ENCODE data around the gene CRYBG1. TPM values are rescaled to one million over a fixed set of nuclear protein-coding genes. Genes with fewer than 3 reads are reported as not detected.

Gene CRYBG1
- total and polyA plus RNA-seq, 2 donors (not counting 1 experiment from before 2014, with no cell fraction given): 9.6 to 47.0 TPM

- Mint-ChIP-seq H3K27me3 (peaks cover 15% of the 10 kb centered on the region), H3K4me1 (peaks cover 3% of the 10 kb centered on the region), H3K9me3 (ENCODE audit: insufficient read depth) (no peaks in the 10 kb centered on the region), H3K27ac (no peak overlapping the region), H3K4me3 (no peak overlapping the region)
- Histone ChIP-seq H2AFZ (ENCODE audit: insufficient read depth, low read depth, low read length, poor library complexity, severe bottlenecking) (no peak overlapping the region), H3K27ac (ENCODE audit: low read length in 2 of 2) (no peak overlapping the region), H3K79me2 (ENCODE audit: control insufficient read depth, insufficient read depth, low read length) (no peaks in the 10 kb centered on the region), H4K20me1 (ENCODE audit: control insufficient read depth, insufficient read depth, low read length, poor library complexity, severe bottlenecking) (no peaks in the 10 kb centered on the region), H3K27me3 (replicated peaks in 1 of 4; ENCODE audit: control extremely low read depth in 1 of 4, control insufficient read depth in 3 of 4, insufficient read depth in 4 of 4, low read length in 3 of 4) (peaks cover 0 to 3% (median 0%) of the 10 kb centered on the region in 4 experiments), H3K36me3 (replicated peaks in 1 of 2; ENCODE audit: control extremely low read depth in 1 of 2, control insufficient read depth in 1 of 2, extremely low read depth in 1 of 2, insufficient read depth in 2 of 2, low read length in 1 of 2) (no peaks in the 10 kb centered on the region), H3K4me2 (replicated peaks; ENCODE audit: low read depth, low read length, poor library complexity, severe bottlenecking) (no peak overlapping the region), H3K4me3 (ENCODE audit: control extremely low read depth in 1 of 5, extremely low read depth in 1 of 5, insufficient read depth in 1 of 5, low read depth in 2 of 5, low read length in 4 of 5) (no peak overlapping the region), H3K4me1 (ENCODE audit: control insufficient read depth in 2 of 2, insufficient read depth in 2 of 2, low read length in 2 of 2) (no peaks in the 10 kb centered on the region), H3K9me3 (ENCODE audit: control extremely low read depth in 1 of 3, control insufficient read depth in 2 of 3, insufficient read depth in 1 of 3, low read length in 2 of 3) (no peaks in the 10 kb centered on the region), H3K9ac (ENCODE audit: low read length) (no peak overlapping the region)
- ChIA-PET CTCF (no interaction called here), POLR2A (no interaction called here)
- DNase-seq (no peak), ATAC-seq (ENCODE audit: low read depth) (no peak)
- intact Hi-C loops (cut with micrococcal nuclease): no loop called here
- WGBS (ENCODE audit: insufficient coverage): 93% methylated on average over 1 of the region's 1 CpG
- no peak for TF ChIP-seq EZH2 (IDR thresholded peaks at IDR 0.05; ENCODE audit: borderline replicate concordance, insufficient read depth, low read depth, low read length, poor library complexity, severe bottlenecking)
- no peak for TF ChIP-seq CTCF (IDR thresholded peaks at IDR 0.05)
These were observed 21.4 kb downstream of the CRYBG1 start for GRCh38 chr6:106381881-106382280.

GRCh38 chr6:106383573-106383972, 23.1 kb downstream of the CRYBG1 start:
- ATAC-seq (ENCODE audit: low read depth) (no peak), DNase-seq (no peak)
- no CpG with 5 or more reads among the region's 2 CpGs for WGBS (ENCODE audit: insufficient coverage)
- peaks cover 3% of the 10 kb centered on the region for H3K4me1 Mint-ChIP-seq
- H3K27ac Mint-ChIP-seq: no peak overlapping the region
- Histone ChIP-seq H3K27me3 (replicated peaks in 1 of 4; ENCODE audit: control extremely low read depth in 1 of 4, control insufficient read depth in 3 of 4, insufficient read depth in 4 of 4, low read length in 3 of 4) (no peaks in the 10 kb centered on the region), H3K4me2 (replicated peaks; ENCODE audit: low read depth, low read length, poor library complexity, severe bottlenecking) (no peak overlapping the region), H2AFZ (ENCODE audit: insufficient read depth, low read depth, low read length, poor library complexity, severe bottlenecking) (no peak overlapping the region), H3K36me3 (replicated peaks in 1 of 2; ENCODE audit: control extremely low read depth in 1 of 2, control insufficient read depth in 1 of 2, extremely low read depth in 1 of 2, insufficient read depth in 2 of 2, low read length in 1 of 2) (no peaks in the 10 kb centered on the region), H3K9ac (ENCODE audit: low read length) (no peak overlapping the region), H3K27ac (ENCODE audit: low read length in 2 of 2) (no peak overlapping the region), H3K4me1 (ENCODE audit: control insufficient read depth in 2 of 2, insufficient read depth in 2 of 2, low read length in 2 of 2) (no peaks in the 10 kb centered on the region), H3K79me2 (ENCODE audit: control insufficient read depth, insufficient read depth, low read length) (no peaks in the 10 kb centered on the region), H3K9me3 (ENCODE audit: control extremely low read depth in 1 of 3, control insufficient read depth in 2 of 3, insufficient read depth in 1 of 3, low read length in 2 of 3) (no peaks in the 10 kb centered on the region), H4K20me1 (ENCODE audit: control insufficient read depth, insufficient read depth, low read length, poor library complexity, severe bottlenecking) (no peaks in the 10 kb centered on the region), H3K4me3 (ENCODE audit: control extremely low read depth in 1 of 5, extremely low read depth in 1 of 5, insufficient read depth in 1 of 5, low read depth in 2 of 5, low read length in 4 of 5) (no peak overlapping the region)
- no peak for TF ChIP-seq EZH2 (IDR thresholded peaks at IDR 0.05; ENCODE audit: borderline replicate concordance, insufficient read depth, low read depth, low read length, poor library complexity, severe bottlenecking)
- TF ChIP-seq CTCF (IDR thresholded peaks at IDR 0.05): no peak
- intact Hi-C loops (cut with micrococcal nuclease): no loop called here
- ChIA-PET POLR2A (no interaction called here), CTCF (no interaction called here)
- H3K9me3 Mint-ChIP-seq (ENCODE audit: insufficient read depth): no peaks in the 10 kb centered on the region
- H3K4me3 Mint-ChIP-seq: no peak overlapping the region
- H3K27me3 Mint-ChIP-seq: peaks cover 10% of the 10 kb centered on the region

All from B cell (primary cell).